GM04503 (cell line): ENCODE measurements around the gene PDGFRB.

Experiments
- DNase-seq: peaks from one replicate; pipeline ENCODE4 v3.0.0-alpha.2; 2012; ENCODE audit warnings: low read depth

Gene PDGFRB

GRCh38 chr5:150155258-150156026, at the start of gene PDGFRB:
Gene PDGFRB, minus strand, starts transcription at chr5:150155845. Its CDS starts 18,798 bp downstream, at chr5:150137047.
- DNase-seq = no peak

GRCh38 chr5:150204590-150204960, 48.9 kb upstream of the PDGFRB start:
- no peak for DNase-seq

- no peak for DNase-seq
These were observed 48.4 kb upstream of the PDGFRB start for GRCh38 chr5:150203832-150204589.

GRCh38 chr5:150202501-150202900, 46.9 kb upstream of the PDGFRB start:
- no peak for DNase-seq

- no peak for DNase-seq
These were observed 41.8 kb upstream of the PDGFRB start for GRCh38 chr5:150197476-150197875.

- DNase-seq = no peak
These were observed 41.3 kb upstream of the PDGFRB start for GRCh38 chr5:150196986-150197385.

- no peak for DNase-seq
These were observed 40.9 kb upstream of the PDGFRB start for GRCh38 chr5:150196514-150196913.

GRCh38 chr5:150195736-150196485, 40.3 kb upstream of the PDGFRB start:
- no peak for DNase-seq

GRCh38 chr5:150192462-150192861, 36.8 kb upstream of the PDGFRB start:
- no peak for DNase-seq

GRCh38 chr5:150190987-150191386, 35.3 kb upstream of the PDGFRB start:
- DNase-seq = no peak

GRCh38 chr5:150190503-150190979, 34.9 kb upstream of the PDGFRB start:
- DNase-seq = no peak

GRCh38 chr5:150189728-150190502, 34.3 kb upstream of the PDGFRB start, which contains the start of gene SLC6A7:
Gene SLC6A7, plus strand, starts transcription at chr5:150190062. Its CDS starts 266 bp downstream, at chr5:150190328.
- DNase-seq = no peak

GRCh38 chr5:150189326-150189725, 33.7 kb upstream of the PDGFRB start:
- DNase-seq = no peak

GRCh38 chr5:150188146-150188842, 32.6 kb upstream of the PDGFRB start:
- no peak for DNase-seq

- no peak for DNase-seq
These were observed 31.3 kb upstream of the PDGFRB start for GRCh38 chr5:150186897-150187296.

GRCh38 chr5:150186137-150186536, 30.5 kb upstream of the PDGFRB start:
- DNase-seq = no peak

- no peak for DNase-seq
These were observed 29.6 kb upstream of the PDGFRB start for GRCh38 chr5:150184990-150185912.

GRCh38 chr5:150184006-150184405, 28.4 kb upstream of the PDGFRB start:
- no peak for DNase-seq

- DNase-seq = no peak
These were observed 27.8 kb upstream of the PDGFRB start for GRCh38 chr5:150183436-150183835.

GRCh38 chr5:150182774-150183173, 27.1 kb upstream of the PDGFRB start:
- no peak for DNase-seq
